ENCODE data around the gene SYNDIG1.
A peak's percentile ranks its signal among the peaks of the same experiment; 100 is the strongest.

- no peak for TF ChIP-seq CTCF (IDR thresholded peaks at IDR 0.05)
- peak; percentile 92 for TF ChIP-seq JUND (IDR thresholded peaks at IDR 0.05)
- peak in 1 of 2 experiments; percentile 92; a peak in 2 of 4 replicates for TF ChIP-seq EP300 (IDR thresholded peaks at IDR 0.05; ENCODE audit: borderline replicate concordance in 1 of 2, low read depth in 1 of 2, low read length in 1 of 2)
- TF ChIP-seq POLR2AphosphoS5 (IDR thresholded peaks at IDR 0.05; ENCODE audit: low read depth, low read length), result peak; percentile 55; the same call in 1 of the 2 replicates
- no peak for TF ChIP-seq RAD21 (IDR thresholded peaks at IDR 0.05; ENCODE audit: low read length)
- no peak for TF ChIP-seq MEF2A (IDR thresholded peaks at IDR 0.05; ENCODE audit: borderline replicate concordance, low read depth)
- no peak for TF ChIP-seq RFX5 (IDR thresholded peaks at IDR 0.05; ENCODE audit: low read length)
- no peak for TF ChIP-seq MXI1 (IDR thresholded peaks at IDR 0.05; ENCODE audit: low read depth, low read length)
- TF ChIP-seq REST (IDR thresholded peaks at IDR 0.05; ENCODE audit: low read depth, low read length), result 0 out of 2 replicates have a peak, but pooled peaks have one; percentile 50
- TF ChIP-seq, protein P1, sequence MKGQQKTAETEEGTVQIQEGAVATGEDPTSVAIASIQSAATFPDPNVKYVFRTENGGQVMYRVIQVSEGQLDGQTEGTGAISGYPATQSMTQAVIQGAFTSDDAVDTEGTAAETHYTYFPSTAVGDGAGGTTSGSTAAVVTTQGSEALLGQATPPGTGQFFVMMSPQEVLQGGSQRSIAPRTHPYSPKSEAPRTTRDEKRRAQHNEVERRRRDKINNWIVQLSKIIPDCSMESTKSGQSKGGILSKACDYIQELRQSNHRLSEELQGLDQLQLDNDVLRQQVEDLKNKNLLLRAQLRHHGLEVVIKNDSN (IDR thresholded peaks at IDR 0.05; ENCODE audit: borderline replicate concordance, low read depth), result no peak
- TF ChIP-seq EZH2phosphoT487 (IDR thresholded peaks at IDR 0.05; ENCODE audit: borderline replicate concordance, low read depth), result no peak
- TF ChIP-seq FOSL2 (IDR thresholded peaks at IDR 0.05; ENCODE audit: borderline replicate concordance, low read depth), result peak; percentile 89
- TF ChIP-seq TCF12 (IDR thresholded peaks at IDR 0.05), result peak; percentile 87
These were observed 203.7 kb downstream of the SYNDIG1 start for GRCh38 chr20:24672886-24673677.

Measured in SK-N-SH (cell line).